SK-MEL-5 (cell line): ENCODE data around the gene DUS2. TPM values are rescaled to one million over a fixed set of nuclear protein-coding genes. Genes with fewer than 3 reads are reported as not detected.
"Not testable (repeated sequence)": the region's sequence is repeated elsewhere in the genome, so short reads cannot be mapped to it uniquely, and the experiment has no call there.

Source experiments
- DNase-seq: peaks from one replicate; pipeline ENCODE4 v3.0.0-alpha.2; 2016; ENCODE audit warnings: low read depth, low spot score
- in situ Hi-C: cut with HindIII; loops from 2 replicates; pipeline ENCODE4 v1.10.0; 2016; ENCODE audit warnings: low sequenced_read_pairs, high pct_unique_total_duplicates, low pct_unique_long_range_greater_than_20kb
- total RNA-seq: library from RNA; depleted of rRNA; stranded (reverse); fragments of >200 nt; shearing (Covaris generic); gene quantifications from 2 replicates; pipeline ENCODE4 v1.2.3, GENCODE V29; 2014

The DUS2 gene
- total RNA-seq, 1 experiment from 2014 or later, result 18.6 TPM

DNA sequence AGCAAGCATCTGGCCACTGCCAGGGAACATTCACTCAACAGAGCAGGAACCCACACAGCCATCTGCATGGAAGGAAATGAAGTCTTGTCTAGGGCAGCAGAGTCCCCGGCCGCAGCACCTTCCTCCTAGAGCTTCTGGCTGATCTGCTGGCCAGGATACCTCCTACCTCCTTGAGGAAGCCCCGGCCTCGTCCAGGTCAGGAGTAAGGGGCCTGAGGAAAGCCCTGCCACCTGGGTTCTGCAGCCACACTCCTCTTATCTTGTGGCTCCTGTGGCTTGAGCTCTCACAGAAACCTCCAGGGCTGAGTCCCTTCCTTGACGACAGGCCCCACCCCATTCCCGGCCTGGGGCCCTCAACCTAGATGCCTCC is 29.1 kb upstream of the DUS2 start:
- in situ Hi-C loops, DNase-seq: not testable (repeated sequence)

DNA sequence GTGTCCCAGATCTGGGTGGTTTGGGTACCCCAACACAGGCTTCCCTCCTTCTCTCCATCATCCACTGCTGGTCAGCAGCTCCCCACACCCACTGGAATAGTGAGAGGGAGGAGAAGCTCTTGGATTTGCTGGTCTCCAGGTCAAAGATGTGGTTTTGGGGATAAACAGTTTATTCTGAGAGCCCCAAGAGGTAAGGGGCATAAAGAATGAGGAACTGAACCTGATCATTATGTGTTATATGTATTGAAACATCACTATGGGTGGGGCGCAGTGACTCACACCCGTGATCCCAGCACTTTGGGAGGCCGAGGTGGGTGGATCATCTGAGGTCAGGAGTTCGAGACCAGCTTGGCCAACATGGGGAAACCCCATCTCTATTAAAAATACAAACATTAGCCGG is 27.7 kb upstream of the DUS2 start:
- DNase-seq, result no peak
- in situ Hi-C loops, result no loop called here

DNA sequence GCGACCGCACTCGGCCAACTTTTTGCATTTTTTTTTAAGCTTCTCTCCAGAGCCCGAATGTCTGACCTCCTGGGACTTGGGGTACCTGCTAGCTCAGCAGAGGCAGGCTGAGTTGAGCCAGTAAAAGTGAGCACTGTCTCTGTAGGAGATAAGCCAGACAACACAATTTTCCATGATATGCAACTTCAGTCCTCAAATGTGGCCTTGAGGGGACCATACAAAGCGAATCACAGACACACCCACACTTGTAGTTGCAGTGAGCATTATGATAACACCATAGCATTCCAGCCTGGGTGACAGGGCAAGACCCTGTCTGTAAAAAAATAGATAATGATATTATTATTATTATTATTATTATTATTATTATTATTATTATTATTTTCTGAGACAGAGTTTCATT is 26.4 kb upstream of the DUS2 start:
- in situ Hi-C loops, result no loop called here
- DNase-seq, result no peak

DNA sequence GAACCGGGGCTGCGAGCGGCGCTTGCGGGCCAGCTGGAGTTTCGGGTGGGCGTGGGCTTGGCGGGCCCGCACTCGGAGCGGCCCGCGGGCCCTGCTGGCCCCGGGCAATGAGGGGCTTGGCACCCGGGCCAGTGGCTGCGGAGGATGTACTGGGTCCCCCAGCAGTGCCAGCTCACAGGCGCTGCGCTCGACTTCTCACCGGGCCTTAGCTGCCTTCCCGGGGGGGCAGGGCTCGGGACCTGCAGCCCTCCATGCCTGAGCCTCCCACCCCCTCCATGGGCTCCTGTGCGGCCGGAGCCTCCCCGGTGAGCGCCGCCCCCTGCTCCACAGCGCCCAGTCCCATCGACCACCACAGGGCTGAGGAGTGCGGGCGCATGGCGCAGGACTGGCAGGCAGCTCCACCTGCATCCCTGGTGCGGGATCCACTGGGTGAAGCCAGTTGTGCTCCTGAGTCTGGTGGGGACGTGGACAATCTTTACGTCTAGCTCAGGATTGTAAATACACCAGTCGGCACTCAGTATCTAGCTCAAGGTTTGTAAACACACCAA is 24.8 kb upstream of the DUS2 start:
- in situ Hi-C loops, result not testable (repeated sequence)

DNA sequence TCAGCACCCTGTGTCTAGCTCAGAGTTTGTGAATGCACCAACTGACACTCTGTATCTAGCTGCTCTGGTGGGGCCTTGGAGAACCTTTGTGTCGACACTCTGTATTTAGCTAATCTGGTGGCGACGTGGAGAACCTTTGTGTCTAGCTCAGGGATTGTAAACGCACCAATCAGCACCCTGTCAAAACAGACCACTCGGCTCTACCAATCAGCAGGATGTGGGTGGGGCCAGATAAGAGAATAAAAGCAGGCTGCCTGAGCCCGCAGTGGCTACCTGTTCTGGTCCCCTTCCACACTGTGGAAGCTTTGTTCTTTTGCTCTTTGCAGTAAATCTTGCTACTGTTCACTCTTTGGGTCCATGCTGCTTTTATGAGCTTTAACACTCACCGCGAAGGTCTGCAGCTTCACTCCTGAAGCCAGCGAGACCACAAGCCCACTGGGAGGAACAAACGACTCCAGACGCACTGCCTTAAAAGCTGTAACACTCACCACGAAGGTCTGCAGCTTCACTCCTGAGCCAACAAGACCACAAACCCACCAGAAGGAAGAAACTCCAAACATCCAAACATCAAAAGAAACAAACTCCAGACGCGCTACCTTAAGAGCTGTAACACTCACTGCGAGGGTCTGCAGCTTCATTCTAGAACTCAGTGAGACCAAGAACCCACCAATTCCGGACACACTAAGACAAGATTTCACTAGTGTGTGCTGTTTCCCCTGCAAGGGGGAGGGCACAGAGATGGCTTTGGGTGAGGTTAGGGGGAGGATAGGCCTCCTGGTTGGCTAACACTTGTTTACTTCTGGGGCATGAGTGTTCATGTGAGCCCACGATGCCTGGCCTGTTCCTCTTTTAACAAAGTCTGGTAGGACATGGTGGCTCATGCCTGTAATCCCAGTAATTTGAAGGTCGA is 24.1 kb upstream of the DUS2 start, which contains the start of gene DPEP2:
Gene DPEP2, minus strand, starts transcription at position 706 of the 910 bp plus-strand sequence. CDS start 6,272 bp downstream, outside the sequence.
- in situ Hi-C loops, DNase-seq: not testable (repeated sequence)

More for the DNA sequence above, 24.8 kb upstream of the DUS2 start:
- not testable (repeated sequence) for DNase-seq

DNA sequence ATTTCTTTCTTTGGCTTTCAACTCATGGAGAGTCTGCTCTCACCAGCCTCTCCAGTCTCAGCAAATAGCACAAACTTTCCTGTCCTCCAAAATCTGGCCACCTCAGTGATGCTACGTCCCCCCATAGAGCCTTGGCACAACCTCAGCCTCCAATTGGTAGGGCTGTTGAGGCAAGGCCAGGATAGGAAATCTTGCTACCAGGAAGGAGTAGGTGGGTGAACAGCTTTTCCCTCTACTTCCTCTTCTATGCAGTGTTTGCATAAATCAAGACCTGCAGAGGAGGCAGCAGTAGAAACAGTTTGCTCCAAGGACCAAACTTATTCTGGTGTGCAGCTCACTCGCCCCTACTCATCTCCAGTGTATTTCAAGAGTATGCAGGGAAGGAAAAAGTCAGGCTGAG is 23.1 kb upstream of the DUS2 start:
- no peak for DNase-seq
- in situ Hi-C loops, result no loop called here

DNA sequence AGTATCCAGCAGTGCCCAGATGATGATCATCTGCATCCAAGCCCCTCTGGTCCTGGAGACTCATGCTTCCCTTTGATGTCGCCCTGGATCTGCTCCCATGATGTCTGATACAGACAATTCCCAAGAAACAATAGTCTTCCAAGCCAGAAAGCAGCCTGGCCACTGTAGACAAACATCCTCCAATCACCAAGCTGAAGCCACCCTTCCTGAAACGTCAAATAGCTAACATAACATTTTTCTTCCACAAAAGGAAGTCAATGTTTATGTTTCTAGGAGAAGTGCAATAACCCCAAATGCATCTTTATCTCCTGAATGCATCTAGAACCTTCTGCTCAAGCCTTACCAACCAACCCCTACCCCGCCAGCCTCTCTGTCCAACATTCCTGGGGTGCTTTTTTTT is 22.6 kb upstream of the DUS2 start:
- DNase-seq, result no peak
- in situ Hi-C loops, result no loop called here

DNA sequence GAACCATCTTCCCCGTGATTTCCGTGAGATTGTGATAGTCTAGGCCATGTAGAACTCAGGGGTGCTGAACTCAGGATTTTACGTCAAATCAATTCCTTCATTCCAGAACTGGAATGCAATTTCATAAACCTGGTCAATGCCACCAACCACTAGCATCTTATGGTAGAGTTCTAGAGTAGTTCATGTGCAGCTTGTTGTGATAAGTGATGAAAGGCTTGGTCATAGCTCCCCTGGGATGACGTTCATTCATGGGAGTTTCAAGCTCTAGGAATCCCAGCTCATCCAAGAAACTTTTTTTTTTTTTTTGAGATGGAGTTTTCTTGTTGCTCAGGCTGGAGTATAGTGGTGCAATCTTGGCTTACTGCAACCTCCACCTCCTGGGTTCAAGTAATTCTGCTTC is 20.1 kb upstream of the DUS2 start:
- no peak for DNase-seq
- in situ Hi-C loops, result no loop called here

DNA sequence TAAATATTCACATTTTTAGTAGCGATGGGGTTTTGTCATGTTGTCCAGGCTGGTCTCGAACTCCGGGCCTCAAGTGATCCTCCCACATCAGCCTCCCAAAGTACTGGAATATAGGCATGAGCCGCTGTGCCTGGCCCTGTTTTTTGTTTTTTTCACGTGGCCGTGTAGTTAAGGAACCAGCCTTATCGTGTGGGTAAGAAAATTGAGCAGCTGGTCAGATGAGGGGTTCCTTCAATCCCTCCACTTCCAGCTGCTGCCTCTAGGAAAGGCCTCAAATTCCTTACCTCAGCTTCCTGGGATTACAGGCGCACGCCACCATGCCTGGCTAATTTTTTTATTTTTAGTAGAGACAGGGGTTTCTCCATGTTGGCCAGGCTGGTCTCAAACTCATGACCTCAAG is 17.9 kb upstream of the DUS2 start:
- in situ Hi-C loops, result no loop called here
- DNase-seq, result no peak

DNA sequence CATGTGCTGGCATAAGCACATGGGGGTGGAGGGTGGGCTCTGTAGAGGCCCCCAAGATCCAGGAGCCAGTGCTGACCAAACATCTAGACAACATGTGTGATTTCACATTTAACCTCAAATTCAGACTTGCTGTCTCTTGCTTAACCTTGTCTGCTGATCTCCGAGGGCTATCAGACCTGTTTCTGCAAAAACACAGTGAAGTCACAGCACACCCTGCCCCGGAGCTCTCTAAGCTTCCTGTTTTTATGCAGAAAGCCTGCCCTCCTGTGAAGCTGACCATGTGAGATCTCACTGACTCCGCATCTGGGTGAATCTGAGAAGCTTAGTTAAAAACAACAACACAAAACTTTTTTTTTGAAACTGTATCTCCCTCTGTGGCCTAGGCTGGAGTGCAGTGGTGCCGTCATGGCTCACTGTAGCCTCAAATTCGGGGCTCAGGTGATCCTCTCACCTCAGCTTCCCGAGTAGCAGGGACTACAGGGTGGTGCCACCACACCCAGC is 17.2 kb upstream of the DUS2 start:
- DNase-seq, result peak; percentile 28
- in situ Hi-C loops, result no loop called here

DNA sequence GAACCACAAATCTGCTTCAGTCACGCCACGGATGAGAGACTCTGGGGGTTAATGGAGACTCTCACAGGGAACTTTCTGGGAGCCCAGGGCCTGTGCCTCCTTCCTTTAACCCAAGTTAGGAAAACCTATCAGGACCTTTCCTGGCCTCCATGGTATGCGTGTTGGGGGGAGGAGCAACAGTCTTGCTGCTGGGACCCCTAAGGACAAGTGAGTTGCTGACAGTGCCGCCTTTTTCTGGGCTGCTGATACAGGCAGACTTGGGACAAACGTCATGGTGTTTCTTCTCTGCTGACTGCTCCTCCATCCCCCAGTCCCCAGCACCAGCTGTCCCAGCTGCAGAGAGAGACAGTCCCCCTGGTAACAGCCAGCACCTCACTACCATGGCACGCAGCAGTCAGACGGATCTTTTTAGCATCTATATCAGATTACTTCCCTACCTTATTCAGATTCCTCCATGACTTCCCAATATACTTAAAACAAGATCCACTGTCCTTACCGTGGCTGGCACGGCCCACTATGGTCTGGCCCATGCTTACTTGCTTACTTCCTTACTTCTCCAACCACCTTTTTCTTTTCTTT is 13.8 kb upstream of the DUS2 start:
- in situ Hi-C loops, result no loop called here
- DNase-seq, result no peak

DNA sequence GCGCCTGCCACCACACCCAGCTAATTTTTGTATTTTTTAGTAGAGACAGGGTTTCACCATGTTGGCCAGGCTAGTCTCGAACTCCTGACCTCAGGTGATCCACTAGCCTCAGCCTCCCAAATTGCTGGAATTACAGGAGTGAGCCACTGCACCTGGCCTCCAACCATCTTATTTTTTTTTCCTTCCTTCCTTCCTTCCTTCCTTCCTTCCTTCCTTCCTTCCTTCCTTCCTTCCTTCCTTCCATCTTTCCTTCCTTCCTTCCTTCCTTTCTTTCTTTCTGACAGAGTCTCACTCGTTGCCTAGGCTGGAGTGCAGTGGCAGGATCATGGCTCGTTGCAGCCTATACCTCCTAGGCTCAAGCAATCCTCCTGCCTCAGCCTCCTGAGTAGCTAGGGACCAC is 13.2 kb upstream of the DUS2 start:
- DNase-seq, in situ Hi-C loops: not testable (repeated sequence)

DNA sequence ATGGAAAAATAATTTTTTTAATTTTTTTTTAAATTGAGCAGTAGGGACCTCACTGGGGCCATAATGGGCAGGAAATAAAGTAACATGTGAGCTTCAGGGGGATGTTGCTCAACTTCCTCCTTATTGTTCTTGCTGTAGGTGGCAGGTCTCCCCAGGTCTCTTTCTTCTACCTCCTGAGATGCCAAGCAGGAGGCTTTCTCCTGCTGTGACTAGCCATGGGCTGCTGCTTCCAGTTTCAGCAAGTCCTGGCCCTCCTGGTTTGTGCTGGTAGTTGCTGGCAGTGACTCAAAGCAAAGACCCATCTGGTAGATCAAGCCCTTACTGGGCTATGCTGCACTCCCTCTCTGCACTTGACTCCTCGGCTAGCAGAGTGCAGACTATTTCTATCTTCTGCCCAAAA is 9.6 kb upstream of the DUS2 start:
- in situ Hi-C loops, result no loop called here
- DNase-seq, result no peak

DNA sequence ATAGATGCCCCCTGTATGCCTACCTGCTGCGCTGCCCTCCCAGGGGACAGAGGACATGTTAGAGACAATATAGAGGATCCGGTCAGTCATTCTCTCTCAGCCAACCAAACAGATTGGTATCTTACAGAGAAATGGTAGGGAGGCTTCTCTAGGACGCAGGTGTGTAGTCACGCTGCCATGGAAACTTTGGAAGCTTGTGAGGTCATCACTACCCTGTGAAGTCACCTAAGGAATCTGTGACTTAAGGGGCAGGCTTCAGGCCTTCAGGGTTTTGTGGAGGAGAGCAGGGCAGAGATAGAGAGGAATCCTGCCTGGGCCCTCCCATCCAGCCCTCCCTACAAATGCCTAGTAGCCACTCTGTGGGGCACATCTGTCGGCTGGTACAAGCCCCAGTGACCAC is 7.4 kb upstream of the DUS2 start, which contains the start of gene DPEP2NB:
Gene DPEP2NB, minus strand, starts transcription at position 231 of the 400 bp plus-strand sequence. Its CDS starts 141 bp downstream, at position 90.
- no peak for DNase-seq
- in situ Hi-C loops, result no loop called here

DNA sequence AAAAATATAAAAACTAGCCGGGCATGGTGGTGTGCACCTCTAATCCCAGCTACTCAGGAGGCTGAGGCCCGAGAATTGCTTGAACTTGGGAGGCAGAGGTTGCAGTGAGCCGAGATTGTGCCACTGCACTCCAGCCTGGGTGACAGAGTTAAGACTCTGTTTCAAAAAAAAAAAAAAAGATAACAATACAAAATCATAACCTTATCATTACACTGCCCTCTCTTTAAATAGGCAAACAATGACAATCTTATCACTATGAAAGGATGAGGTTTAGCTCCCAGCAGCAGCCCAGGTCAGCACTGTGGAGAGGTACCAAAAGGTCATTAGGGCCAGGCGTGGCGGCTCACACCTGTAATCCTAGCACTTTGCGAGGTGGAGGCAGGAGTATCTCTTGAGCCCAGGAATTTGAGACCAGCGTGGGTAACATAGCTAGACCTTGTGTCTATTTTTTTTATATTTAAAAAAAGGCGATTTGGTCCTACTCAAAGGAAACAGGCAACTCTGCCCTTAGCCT is 3.9 kb upstream of the DUS2 start:
- in situ Hi-C loops, result no loop called here
- no peak for DNase-seq

DNA sequence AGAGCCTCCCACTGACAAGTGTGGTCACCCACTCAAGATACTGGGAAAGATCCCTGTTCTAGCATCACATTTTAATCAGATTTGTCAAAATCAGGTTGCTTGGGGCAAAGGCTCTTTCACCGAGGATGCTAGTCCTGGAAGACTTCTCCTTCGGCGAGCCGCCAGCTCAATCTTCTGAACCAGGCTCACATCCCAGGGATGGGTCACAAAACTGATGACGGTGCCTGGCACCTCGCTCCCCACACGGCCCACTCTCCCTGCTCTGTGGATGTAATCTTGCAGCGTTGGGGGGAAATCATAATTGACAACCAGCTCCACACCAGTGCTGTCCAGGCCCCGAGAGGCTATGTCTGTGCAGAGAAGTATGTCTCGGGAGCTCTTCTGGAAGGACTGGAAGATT is 1.6 kb upstream of the DUS2 start:
- in situ Hi-C loops, result no loop called here
- DNase-seq, result no peak

DNA sequence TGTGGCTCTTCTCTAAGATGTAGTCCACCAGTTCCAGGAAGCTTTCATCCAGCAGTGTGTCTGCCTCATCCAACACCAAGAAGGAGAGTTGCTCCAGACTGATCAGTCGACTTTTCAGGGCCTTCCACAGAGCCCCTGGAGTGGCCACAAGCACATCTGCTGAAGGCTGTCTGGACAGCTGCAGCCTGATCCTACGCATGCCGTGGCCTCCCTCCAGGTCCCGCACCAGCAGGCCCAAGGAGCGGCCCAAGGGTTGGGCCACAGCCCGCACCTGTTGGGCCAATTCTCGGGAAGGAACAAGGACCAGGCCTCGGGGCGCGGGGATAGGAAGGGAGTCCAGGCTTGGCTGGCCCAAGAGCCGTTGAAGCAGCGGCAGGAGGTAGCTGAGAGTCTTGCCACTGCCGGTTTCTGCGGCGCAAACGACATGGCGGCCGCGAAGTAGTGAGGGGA is 781 bp upstream of the DUS2 start:
- in situ Hi-C loops, result no loop called here
- DNase-seq, result no peak

DNA sequence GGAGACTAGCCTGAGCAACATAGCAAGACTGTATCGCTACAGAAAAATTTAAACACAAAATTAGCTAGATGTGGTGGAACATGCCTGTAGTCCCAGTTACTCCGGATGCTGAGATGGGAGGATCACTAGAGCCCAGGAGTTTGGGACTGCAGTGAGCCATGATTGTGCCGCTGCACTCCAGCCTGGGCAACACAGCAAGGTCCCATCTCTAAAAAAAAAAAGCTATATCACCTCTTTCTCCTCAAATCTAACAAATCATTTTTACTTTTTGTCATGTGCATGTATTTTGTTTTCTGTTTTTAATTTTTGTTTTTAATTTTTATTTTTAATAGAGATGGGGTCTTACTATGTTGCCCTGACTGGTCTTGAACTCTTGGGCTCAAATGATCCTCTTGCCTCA is 5.9 kb downstream of the DUS2 start:
- in situ Hi-C loops, result no loop called here
- DNase-seq, result no peak
